ENCODE results near the gene CDK5R2.

GRCh38 chr2:218992196-218992595, 32.7 kb downstream of the CDK5R2 start:
- TF ChIP-seq GLIS3 (CRISPR knock-in tag; IDR thresholded peaks at IDR 0.05): no peak
- no peak for TF ChIP-seq TCF4 (CRISPR knock-in tag; IDR thresholded peaks at IDR 0.05; ENCODE audit: borderline replicate concordance)
- no peak for TF ChIP-seq ZFP30 (CRISPR knock-in tag; IDR thresholded peaks at IDR 0.05)
- TF ChIP-seq, protein P1, sequence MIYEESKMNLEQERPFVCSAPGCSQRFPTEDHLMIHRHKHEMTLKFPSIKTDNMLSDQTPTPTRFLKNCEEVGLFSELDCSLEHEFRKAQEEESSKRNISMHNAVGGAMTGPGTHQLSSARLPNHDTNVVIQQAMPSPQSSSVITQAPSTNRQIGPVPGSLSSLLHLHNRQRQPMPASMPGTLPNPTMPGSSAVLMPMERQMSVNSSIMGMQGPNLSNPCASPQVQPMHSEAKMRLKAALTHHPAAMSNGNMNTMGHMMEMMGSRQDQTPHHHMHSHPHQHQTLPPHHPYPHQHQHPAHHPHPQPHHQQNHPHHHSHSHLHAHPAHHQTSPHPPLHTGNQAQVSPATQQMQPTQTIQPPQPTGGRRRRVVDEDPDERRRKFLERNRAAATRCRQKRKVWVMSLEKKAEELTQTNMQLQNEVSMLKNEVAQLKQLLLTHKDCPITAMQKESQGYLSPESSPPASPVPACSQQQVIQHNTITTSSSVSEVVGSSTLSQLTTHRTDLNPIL (CRISPR knock-in tag; IDR thresholded peaks at IDR 0.05; ENCODE audit: low read depth): no peak
- no peak for TF ChIP-seq SNAI2 (CRISPR knock-in tag; IDR thresholded peaks at IDR 0.05)
- TF ChIP-seq TOX (CRISPR knock-in tag; IDR thresholded peaks at IDR 0.05; ENCODE audit: borderline replicate concordance): no peak
- TF ChIP-seq ARNTL (CRISPR knock-in tag; IDR thresholded peaks at IDR 0.05; ENCODE audit: borderline replicate concordance, low read depth): no peak
- TF ChIP-seq ZC3H10 (CRISPR knock-in tag; IDR thresholded peaks at IDR 0.05): no peak
- TF ChIP-seq ISL1 (CRISPR knock-in tag; IDR thresholded peaks at IDR 0.05): no peak
- no peak for TF ChIP-seq PPARA (CRISPR knock-in tag; IDR thresholded peaks at IDR 0.05; ENCODE audit: borderline replicate concordance)
- no peak for TF ChIP-seq ZFP3 (CRISPR knock-in tag; IDR thresholded peaks at IDR 0.05)
